Colonic mucosa (tissue), 4 donors: Measurements from ENCODE around the gene UGDH. TPM values are rescaled to one million over a fixed set of nuclear protein-coding genes. Genes with fewer than 3 reads are reported as not detected.

ENCODE experiments used
- DNase-seq: peaks from one replicate; pipeline ENCODE4 v3.0.0-alpha.2; 2020
- H3K27ac ChIP-seq: fragments of 200-600 bp; one replicate; pipeline ENCODE4 v1.8.0; 2021
- H3K27me3 ChIP-seq: fragments of 200-600 bp; one replicate; pipeline ENCODE4 v1.8.0; 2021
- H3K36me3 ChIP-seq: fragments of 200-600 bp; one replicate; pipeline ENCODE4 v1.8.0; 2021
- H3K4me1 ChIP-seq: fragments of 200-600 bp; one replicate; pipeline ENCODE4 v1.8.0; 2021; ENCODE audit warnings: mild to moderate bottlenecking
- H3K4me3 ChIP-seq: fragments of 200-600 bp; one replicate; pipeline ENCODE4 v1.8.0; 2021
- H3K9ac ChIP-seq, 2 donors: one replicate each; pipeline ENCODE4 v1.7.0; 2013; ENCODE audit warnings: control low read depth in 2 of 2, low read depth in 2 of 2, low read length in 2 of 2
- H3K9me3 ChIP-seq: fragments of 200-600 bp; one replicate; pipeline ENCODE4 v1.8.0; 2021
- CTCF ChIP-seq: fragments of 200-600 bp; IDR thresholded peaks from one replicate; pipeline ENCODE4 v1.8.0; 2022; ENCODE audit warnings: antibody characterized with exemption, mild to moderate bottlenecking
- intact Hi-C: fragments of 100-400 bp; cut with DNase I; formaldehyde crosslinking; loops from one replicate; pipeline ENCODE4 v1.14.1; 2022
- total RNA-seq, 2 donors: library from RNA; stranded (reverse); fragmentation: NEBNext Ultra II Directional in 1 of 2; extraction: Animal tissue kit (Norgen Biotek cat#: 25700) in 1 of 2; gene quantifications; one replicate each; pipeline ENCODE4 v1.2.1, GENCODE V29; 2021
- donor health status: healthy.
- donor health status: DM: no; HTN: no; CAD: no.
- donor health status: DM: no; HTN: no; CAD: no.

The UGDH gene
- total RNA-seq, 2 donors from 2014 or later = 265 to 328 TPM

- H3K27me3 ChIP-seq = no peaks in the 10 kb centered on the region
- H3K36me3 ChIP-seq = peaks cover 6% of the 10 kb centered on the region
- no peak overlapping the region for H3K4me3 ChIP-seq
- no peak for TF ChIP-seq CTCF
- no peak overlapping the region for H3K27ac ChIP-seq
- no peak for DNase-seq
- peak overlapping the region in 1 of 2 donors; percentile 12 for H3K9ac ChIP-seq
- no peaks in the 10 kb centered on the region for H3K9me3 ChIP-seq
- intact Hi-C loops = no loop called here
- no peaks in the 10 kb centered on the region for H3K4me1 ChIP-seq
Measured at GRCh38 chr4:39497909-39498726, 29.1 kb downstream of the UGDH start.

GRCh38 chr4:39495446-39496213 is 31.6 kb downstream of the UGDH start:
- no peak overlapping the region for H3K4me3 ChIP-seq
- H3K9me3 ChIP-seq = no peaks in the 10 kb centered on the region
- H3K4me1 ChIP-seq = no peaks in the 10 kb centered on the region
- H3K36me3 ChIP-seq = no peaks in the 10 kb centered on the region
- H3K27me3 ChIP-seq = no peaks in the 10 kb centered on the region
- DNase-seq = no peak
- TF ChIP-seq CTCF = no peak
- H3K27ac ChIP-seq = no peak overlapping the region
- intact Hi-C loops = no loop called here
- no peak overlapping the region for H3K9ac ChIP-seq

GRCh38 chr4:39494354-39494753 is 32.9 kb downstream of the UGDH start:
- no peak overlapping the region for H3K27ac ChIP-seq
- H3K4me3 ChIP-seq = no peak overlapping the region
- intact Hi-C loops = no loop called here
- H3K9me3 ChIP-seq = no peaks in the 10 kb centered on the region
- no peak for DNase-seq
- no peak for TF ChIP-seq CTCF
- H3K9ac ChIP-seq = no peak overlapping the region
- H3K4me1 ChIP-seq = no peaks in the 10 kb centered on the region
- H3K36me3 ChIP-seq = no peaks in the 10 kb centered on the region
- H3K27me3 ChIP-seq = no peaks in the 10 kb centered on the region

GRCh38 chr4:39490322-39490721 is 36.9 kb downstream of the UGDH start:
- Histone ChIP-seq H3K9me3 (no peaks in the 10 kb centered on the region), H3K9ac (no peak overlapping the region), H3K27ac (no peak overlapping the region), H3K27me3 (no peaks in the 10 kb centered on the region), H3K36me3 (no peaks in the 10 kb centered on the region), H3K4me1 (no peaks in the 10 kb centered on the region), H3K4me3 (no peak overlapping the region)
- intact Hi-C loops = no loop called here
- no peak for DNase-seq
- TF ChIP-seq CTCF = no peak

GRCh38 chr4:39486221-39486804 is 40.9 kb downstream of the UGDH start:
- no peak overlapping the region for H3K27ac ChIP-seq
- no peaks in the 10 kb centered on the region for H3K36me3 ChIP-seq
- no peaks in the 10 kb centered on the region for H3K4me1 ChIP-seq
- DNase-seq = no peak
- no peak overlapping the region for H3K4me3 ChIP-seq
- H3K9me3 ChIP-seq = no peaks in the 10 kb centered on the region
- H3K27me3 ChIP-seq = no peaks in the 10 kb centered on the region
- intact Hi-C loops = no loop called here
- TF ChIP-seq CTCF = no peak
- H3K9ac ChIP-seq = no peak overlapping the region
